Stimulated activated memory B cell treated with anti-CD40 and anti-IgM and Interleukin-4, amounts not matched to agents 10 μg/mL and 1 μg/mL and 100 μg/mL, for 72 hours (primary cell): Measurements from ENCODE around the gene MAGI2.

Source experiments
- ATAC-seq: fragments of 150-1000 bp; cut with Tn5 transposase; 2 replicates; pipeline ENCODE4 v1.10.0; 2021
- H3K27ac Mint-ChIP-seq: one replicate; pipeline ENCODE4 v1.8.0; 2022; ENCODE audit warnings: mild to moderate bottlenecking, mixed read lengths
- H3K27me3 Mint-ChIP-seq: one replicate; pipeline ENCODE4 v1.8.0; 2022; ENCODE audit warnings: mixed read lengths
- H3K36me3 Mint-ChIP-seq: one replicate; pipeline ENCODE4 v1.8.0; 2022; ENCODE audit warnings: mixed read lengths
- H3K4me1 Mint-ChIP-seq: one replicate; pipeline ENCODE4 v1.8.0; 2022; ENCODE audit warnings: mixed read lengths
- H3K4me3 Mint-ChIP-seq: one replicate; pipeline ENCODE4 v1.8.0; 2022; ENCODE audit warnings: mild to moderate bottlenecking, moderate library complexity, mixed read lengths
- H3K9me3 Mint-ChIP-seq: one replicate; pipeline ENCODE4 v1.8.0; 2022; ENCODE audit warnings: mixed read lengths

MAGI2 gene

DNA sequence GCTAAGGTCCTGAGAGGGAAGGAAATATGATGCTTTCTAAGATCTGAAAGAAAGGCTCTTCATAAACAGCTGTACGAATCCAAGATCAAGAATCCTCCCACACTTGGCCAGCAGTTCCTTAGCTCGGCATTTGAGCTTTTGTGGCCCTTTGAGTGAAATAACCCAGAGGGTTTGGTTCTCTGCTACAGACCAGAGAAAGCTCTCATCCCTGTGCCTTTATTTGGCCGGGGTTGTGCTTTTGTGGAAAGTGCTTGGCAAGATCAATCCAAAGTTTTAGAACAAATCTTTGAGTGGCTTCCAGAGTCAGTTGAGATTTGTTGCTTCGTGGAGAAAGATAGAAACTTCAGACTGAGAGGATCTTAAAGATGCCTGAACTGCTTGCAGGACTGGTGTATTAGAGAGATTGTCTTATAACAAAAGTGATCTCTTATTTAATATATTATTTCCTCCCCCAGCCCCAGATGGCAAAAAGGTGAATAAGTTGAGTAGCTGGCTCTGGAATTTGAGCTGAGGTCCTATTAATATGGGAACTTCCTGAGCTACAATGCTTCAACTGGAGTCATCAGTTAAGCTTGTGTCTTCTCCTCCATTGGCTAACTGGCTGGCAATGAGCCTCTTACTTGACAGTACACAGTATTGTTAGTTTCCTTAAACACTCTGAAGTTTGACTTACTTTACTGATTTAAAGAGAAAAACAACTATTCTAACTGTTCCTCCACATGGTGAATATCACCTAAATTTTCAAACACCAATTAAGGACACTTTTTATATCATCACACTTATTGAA is 687.3 kb downstream of the MAGI2 start:
- no peaks in the 10 kb centered on the region for H3K27me3 Mint-ChIP-seq
- no peak overlapping the region for H3K27ac Mint-ChIP-seq
- peaks cover 4% of the 10 kb centered on the region for H3K4me1 Mint-ChIP-seq
- H3K9me3 Mint-ChIP-seq, result peaks cover 2% of the 10 kb centered on the region
- H3K4me3 Mint-ChIP-seq, result no peak overlapping the region
- no peak for ATAC-seq
- no peaks in the 10 kb centered on the region for H3K36me3 Mint-ChIP-seq

DNA sequence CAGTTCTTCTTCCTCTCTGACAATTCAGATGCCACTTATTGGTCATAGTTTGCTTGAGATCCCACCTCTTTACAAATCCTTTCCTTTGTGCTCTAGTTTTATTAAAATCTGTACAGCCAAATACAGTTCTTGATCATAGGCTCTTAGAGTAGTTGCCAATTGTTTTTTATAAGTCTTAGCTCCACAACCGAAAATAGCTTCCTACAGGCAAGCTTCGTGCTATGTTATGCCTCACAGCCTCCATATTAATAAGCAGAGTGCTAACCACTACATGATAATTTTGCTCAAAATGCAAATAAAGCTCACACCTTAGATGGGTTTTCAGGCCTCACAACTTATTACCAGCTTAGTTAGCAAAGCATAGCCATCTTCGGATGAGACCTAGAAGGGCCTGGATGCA is 688.9 kb downstream of the MAGI2 start:
- H3K36me3 Mint-ChIP-seq, result no peaks in the 10 kb centered on the region
- H3K27ac Mint-ChIP-seq, result no peak overlapping the region
- H3K9me3 Mint-ChIP-seq, result no peaks in the 10 kb centered on the region

DNA sequence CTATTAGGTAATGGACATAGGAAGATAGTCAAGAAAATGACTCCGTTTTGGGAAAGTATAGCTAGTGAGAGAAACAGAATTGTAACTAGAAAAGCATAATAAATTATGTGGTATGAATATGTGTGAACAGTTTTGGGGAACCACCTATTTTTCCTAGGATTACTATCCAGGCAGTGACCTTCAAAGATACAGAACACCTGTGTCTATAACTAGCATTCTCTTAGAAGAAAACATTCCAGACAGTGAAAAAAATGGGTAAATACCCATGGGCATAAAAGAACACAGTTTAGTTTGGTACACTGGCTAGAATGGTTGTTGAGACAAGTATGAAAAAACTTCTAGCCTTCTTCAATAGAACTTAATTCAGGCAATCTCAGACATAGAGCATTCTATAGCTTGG is 690.8 kb downstream of the MAGI2 start:
- Mint-ChIP-seq H3K27me3 (no peaks in the 10 kb centered on the region), H3K9me3 (peaks cover 2% of the 10 kb centered on the region), H3K27ac (no peak overlapping the region), H3K4me3 (no peak overlapping the region), H3K4me1 (no peaks in the 10 kb centered on the region), H3K36me3 (no peaks in the 10 kb centered on the region)
- no peak for ATAC-seq

More for the DNA sequence above, 688.9 kb downstream of the MAGI2 start:
- Mint-ChIP-seq H3K27me3 (no peaks in the 10 kb centered on the region), H3K4me3 (no peak overlapping the region), H3K4me1 (no peaks in the 10 kb centered on the region)
- no peak for ATAC-seq

DNA sequence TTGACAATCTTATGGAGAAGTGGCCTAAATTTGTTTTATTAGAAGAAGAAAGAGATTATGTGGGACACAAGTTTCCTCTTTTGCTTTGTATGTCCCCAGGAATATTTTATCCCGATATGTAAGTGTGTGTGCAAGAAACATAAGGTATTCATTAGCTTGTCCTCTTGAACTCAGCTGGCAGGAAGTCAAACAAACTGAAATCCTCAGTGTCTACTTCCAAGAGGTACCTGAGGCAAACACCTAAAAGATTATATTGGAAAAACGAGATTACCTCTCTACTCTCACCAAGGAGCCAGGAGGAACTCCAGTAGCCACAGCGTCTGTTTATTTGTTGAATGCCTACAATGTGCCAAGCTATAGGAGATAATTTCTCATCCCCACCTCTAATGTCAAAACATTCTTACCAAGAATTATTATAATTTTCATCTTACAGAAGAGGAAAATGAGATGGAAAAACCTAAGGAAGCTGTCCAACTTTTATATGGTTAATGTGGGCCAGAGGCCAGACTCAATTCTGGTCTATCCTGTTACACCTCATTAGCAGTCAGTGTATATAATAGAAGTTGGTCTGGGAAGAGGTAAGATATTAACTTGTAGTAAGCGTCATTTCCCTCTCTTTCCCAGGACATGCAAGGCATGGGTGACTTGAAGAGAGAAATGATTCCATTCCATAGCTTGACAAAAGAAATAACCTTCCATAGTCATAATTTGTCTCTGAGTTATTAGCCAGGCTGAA is 692.7 kb downstream of the MAGI2 start:
- Mint-ChIP-seq H3K4me3 (no peak overlapping the region), H3K36me3 (no peaks in the 10 kb centered on the region), H3K27ac (no peak overlapping the region), H3K4me1 (no peaks in the 10 kb centered on the region), H3K9me3 (peaks cover 9% of the 10 kb centered on the region), H3K27me3 (no peaks in the 10 kb centered on the region)
- ATAC-seq, result no peak

DNA sequence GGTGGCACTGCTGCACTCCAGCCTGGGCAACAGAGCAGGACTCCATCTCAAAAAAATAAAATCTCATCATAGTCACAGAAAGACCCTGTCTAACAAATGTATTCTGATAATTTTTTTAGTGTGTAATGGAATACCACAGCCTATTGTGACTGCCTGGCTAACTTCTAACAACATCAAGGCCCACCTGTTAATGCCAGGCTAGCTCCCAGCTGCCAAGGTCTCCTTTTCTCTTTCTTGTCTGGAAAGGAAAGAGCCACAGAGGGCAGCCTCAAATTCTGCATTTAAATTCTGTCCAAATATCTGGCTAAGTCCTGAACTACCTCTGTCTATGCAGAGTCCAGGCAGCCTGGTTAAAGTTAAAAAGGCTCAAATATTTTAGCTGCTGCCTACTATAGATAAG is 700.9 kb downstream of the MAGI2 start:
- H3K27ac Mint-ChIP-seq, result no peak overlapping the region
- no peak for ATAC-seq
- no peak overlapping the region for H3K4me3 Mint-ChIP-seq
- H3K4me1 Mint-ChIP-seq, result no peaks in the 10 kb centered on the region
- no peaks in the 10 kb centered on the region for H3K36me3 Mint-ChIP-seq
- no peaks in the 10 kb centered on the region for H3K27me3 Mint-ChIP-seq
- H3K9me3 Mint-ChIP-seq, result peaks cover 9% of the 10 kb centered on the region

DNA sequence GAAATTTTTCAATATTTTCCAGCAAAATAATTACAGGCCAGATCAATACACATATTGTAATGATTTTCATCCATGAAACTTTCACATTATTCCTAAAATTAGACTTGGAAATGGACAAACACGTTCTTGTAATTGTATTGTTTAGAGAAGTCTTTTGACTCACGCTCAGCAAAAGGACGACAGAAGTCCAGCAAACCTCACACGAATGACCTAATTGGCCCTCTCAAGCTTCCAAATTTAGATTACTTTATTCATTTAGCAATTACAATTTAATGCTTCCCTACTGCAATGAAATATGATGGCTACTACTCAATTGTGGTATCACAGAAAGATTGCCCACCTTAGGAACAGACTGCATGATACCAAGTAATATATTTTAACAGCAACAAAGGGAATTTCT is 702.2 kb downstream of the MAGI2 start:
- no peaks in the 10 kb centered on the region for H3K27me3 Mint-ChIP-seq
- no peak for ATAC-seq
- no peaks in the 10 kb centered on the region for H3K4me1 Mint-ChIP-seq
- H3K36me3 Mint-ChIP-seq, result no peaks in the 10 kb centered on the region
- no peak overlapping the region for H3K27ac Mint-ChIP-seq
- H3K9me3 Mint-ChIP-seq, result peaks cover 3% of the 10 kb centered on the region
- H3K4me3 Mint-ChIP-seq, result no peak overlapping the region

DNA sequence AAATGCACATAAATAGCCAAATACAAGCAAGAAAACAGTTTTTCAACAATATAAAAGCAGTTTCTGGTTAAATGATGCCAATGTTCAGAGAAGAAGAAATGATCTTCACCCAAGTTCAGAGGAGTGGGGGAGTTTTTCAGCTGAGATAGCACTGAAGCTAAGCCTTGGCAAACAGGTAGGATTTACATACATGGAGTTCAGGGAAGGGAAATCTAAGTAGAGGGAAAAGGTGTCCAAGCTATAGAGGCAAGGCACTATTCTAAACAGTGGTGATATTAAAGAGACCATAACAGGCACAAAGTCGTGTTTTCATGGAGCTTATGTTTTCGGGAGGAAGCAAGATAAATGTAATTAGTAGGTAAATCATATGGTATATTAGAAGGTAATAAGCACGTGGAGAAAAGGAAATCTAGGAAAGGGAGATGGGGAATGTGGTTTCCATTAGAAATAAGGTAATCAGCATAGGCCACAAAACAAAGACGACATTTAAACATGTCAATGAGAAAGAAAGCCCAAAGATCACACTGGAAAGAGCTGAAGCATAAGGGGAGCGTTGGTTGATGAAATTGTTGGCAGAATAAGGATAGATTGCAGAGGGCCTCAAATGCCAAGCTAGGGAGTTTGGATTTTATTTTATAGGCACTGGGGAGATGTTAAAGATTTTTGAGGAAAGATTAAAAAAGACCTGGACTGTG is 704.3 kb downstream of the MAGI2 start:
- Mint-ChIP-seq H3K4me3 (no peak overlapping the region), H3K27me3 (no peaks in the 10 kb centered on the region), H3K9me3 (peaks cover 3% of the 10 kb centered on the region), H3K4me1 (no peaks in the 10 kb centered on the region), H3K36me3 (no peaks in the 10 kb centered on the region), H3K27ac (no peak overlapping the region)
- ATAC-seq, result no peak

DNA sequence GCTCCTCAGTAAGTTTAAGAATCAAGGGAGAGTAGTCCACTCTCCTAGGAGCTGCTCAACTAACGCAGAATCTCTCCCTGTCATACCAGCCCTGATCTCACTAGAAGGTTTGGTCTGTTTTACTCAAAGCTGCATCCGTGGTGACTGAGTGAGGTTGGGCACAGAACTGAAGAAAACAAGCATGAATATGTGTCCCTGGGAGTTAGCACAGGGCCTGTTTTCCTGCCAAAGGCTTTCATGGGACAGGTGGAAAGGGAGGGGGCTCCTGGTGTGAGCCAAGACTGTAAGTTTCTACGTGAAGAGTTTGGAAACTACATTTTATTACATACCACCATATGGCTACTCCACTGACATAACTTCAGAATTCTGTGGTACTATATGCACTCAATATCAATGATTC is 705.9 kb downstream of the MAGI2 start:
- no peak for ATAC-seq
- H3K9me3 Mint-ChIP-seq, result no peaks in the 10 kb centered on the region
- H3K36me3 Mint-ChIP-seq, result no peaks in the 10 kb centered on the region
- H3K27me3 Mint-ChIP-seq, result no peaks in the 10 kb centered on the region
- no peak overlapping the region for H3K4me3 Mint-ChIP-seq
- H3K4me1 Mint-ChIP-seq, result no peaks in the 10 kb centered on the region
- no peak overlapping the region for H3K27ac Mint-ChIP-seq

DNA sequence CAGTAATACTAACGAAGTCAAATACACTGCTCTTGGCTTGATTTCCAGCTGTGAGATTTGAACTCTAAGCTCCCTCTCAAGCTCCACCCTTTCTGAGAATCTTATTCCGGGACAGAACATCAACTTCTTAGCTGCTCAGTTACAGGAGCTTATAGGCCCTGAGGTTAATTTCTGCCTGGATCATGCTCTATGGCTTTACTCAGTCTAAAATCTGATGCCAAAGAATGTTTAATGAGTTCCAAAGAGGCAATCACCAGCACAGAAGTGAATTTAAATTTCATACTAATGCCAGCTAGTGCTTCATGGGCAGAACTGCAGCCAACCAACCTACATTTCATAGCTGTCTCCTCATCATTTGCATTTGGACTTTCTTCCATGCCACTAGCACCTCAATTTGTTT is 707.2 kb downstream of the MAGI2 start:
- Mint-ChIP-seq H3K36me3 (no peaks in the 10 kb centered on the region), H3K27ac (no peak overlapping the region), H3K27me3 (no peaks in the 10 kb centered on the region), H3K9me3 (no peaks in the 10 kb centered on the region), H3K4me3 (no peak overlapping the region), H3K4me1 (no peaks in the 10 kb centered on the region)
- no peak for ATAC-seq

DNA sequence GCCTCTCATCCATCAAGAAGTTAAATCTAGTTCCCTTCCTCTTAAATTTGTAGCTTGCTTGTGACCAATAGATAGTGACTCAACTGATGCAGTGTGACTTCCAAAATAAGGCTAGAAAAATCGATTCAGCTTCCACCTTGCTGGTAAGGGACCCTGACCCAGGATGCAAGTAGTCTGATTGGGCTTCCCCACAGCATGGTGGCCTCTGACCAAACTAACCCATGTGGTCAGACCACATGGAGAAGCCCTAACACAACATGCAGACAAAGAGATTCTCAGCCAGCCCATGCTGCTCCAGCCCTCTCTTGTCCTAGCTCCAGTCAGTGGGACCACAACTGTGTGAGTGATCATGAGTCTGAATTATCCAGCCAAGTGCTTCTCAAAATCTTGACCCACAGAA is 710.8 kb downstream of the MAGI2 start:
- Mint-ChIP-seq H3K9me3 (peaks cover 2% of the 10 kb centered on the region), H3K27me3 (no peaks in the 10 kb centered on the region), H3K36me3 (no peaks in the 10 kb centered on the region), H3K4me1 (no peaks in the 10 kb centered on the region), H3K4me3 (no peak overlapping the region), H3K27ac (no peak overlapping the region)
- peak; percentile 43 for ATAC-seq

DNA sequence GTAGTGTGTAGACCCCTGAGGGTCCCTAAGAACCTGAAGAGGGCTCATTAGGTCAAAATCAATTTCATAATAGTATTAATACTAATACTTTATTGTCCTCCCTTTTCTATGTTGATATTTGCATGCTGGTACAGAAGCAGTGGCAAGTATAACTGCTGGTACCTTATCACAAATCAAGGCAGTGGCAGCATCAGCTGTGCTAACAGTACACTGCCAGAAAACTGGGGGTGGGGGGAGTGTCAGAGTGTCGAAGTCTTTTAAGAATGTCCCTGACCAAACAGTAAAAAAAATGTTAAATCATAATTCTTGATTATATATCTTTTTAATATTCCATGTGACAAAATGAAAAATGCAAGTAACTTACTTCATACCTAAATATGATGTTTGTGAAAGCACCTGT is 716.9 kb downstream of the MAGI2 start:
- no peak for ATAC-seq
- H3K4me1 Mint-ChIP-seq, result no peaks in the 10 kb centered on the region
- H3K36me3 Mint-ChIP-seq, result no peaks in the 10 kb centered on the region
- H3K27ac Mint-ChIP-seq, result no peak overlapping the region
- H3K9me3 Mint-ChIP-seq, result peaks cover 2% of the 10 kb centered on the region
- H3K4me3 Mint-ChIP-seq, result no peak overlapping the region
- H3K27me3 Mint-ChIP-seq, result no peaks in the 10 kb centered on the region

DNA sequence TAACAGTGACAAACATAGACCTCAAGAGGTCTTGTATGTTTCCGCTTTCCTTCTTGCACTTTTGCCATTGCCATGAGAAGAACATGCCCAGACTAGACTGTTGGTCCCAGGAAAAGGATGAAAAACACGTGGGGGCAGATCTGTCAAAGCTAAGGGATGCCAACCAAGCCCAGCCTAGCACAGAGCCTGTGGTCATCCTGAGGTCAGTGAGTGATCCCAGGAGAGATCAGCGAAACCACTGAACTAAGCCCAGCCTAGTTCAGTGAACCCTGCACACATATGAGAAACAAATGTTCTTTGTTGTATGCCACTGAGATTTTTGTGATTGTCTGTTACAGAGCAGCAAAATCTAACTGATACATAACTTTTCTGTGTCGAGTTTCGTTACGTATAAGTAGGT is 718.8 kb downstream of the MAGI2 start:
- H3K4me3 Mint-ChIP-seq, result no peak overlapping the region
- H3K27me3 Mint-ChIP-seq, result no peaks in the 10 kb centered on the region
- H3K4me1 Mint-ChIP-seq, result no peaks in the 10 kb centered on the region
- H3K36me3 Mint-ChIP-seq, result no peaks in the 10 kb centered on the region
- no peak for ATAC-seq
- peaks cover 2% of the 10 kb centered on the region for H3K9me3 Mint-ChIP-seq
- no peak overlapping the region for H3K27ac Mint-ChIP-seq

DNA sequence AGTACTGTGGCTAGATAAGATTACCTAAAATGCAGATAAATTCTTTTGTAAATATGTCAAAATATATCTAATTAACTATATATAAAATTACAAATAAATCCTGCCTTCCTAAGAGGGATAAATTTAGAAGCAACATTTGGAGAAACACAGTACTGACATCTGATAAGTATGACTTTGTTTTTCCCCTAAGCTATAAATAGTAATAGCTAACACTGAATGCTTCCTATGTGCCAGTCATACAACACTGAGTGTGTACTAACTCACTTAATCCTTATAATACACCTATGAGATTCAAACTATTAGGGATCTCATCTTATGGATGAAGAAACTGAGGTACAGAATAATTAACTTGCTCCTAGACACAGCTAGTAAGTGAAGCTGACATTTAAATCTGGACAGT is 733.4 kb downstream of the MAGI2 start:
- Mint-ChIP-seq H3K9me3 (peaks cover 8% of the 10 kb centered on the region), H3K36me3 (no peaks in the 10 kb centered on the region), H3K27me3 (no peaks in the 10 kb centered on the region), H3K4me3 (no peak overlapping the region), H3K27ac (no peak overlapping the region), H3K4me1 (no peaks in the 10 kb centered on the region)
- no peak for ATAC-seq

DNA sequence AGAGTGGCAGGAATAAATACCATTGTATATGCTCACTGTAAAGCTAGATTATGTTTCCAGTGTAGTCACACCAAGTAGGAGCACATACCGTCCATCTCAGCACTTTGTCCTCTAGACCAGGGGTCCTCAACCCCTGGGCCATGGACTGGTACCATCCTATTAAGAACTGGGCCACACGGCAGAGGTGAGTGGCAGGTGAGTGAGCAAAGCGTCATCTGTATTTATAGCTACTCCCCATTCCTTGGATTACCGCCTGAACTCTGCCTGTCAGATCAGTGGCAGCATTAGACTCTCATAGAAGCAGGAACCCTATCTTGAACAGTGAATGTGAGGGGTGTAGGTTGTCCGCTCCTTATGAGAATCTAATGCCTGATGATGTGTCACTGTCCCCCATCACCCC is 735.3 kb downstream of the MAGI2 start:
- no peak overlapping the region for H3K4me3 Mint-ChIP-seq
- no peaks in the 10 kb centered on the region for H3K27me3 Mint-ChIP-seq
- no peaks in the 10 kb centered on the region for H3K9me3 Mint-ChIP-seq
- no peaks in the 10 kb centered on the region for H3K4me1 Mint-ChIP-seq
- no peak overlapping the region for H3K27ac Mint-ChIP-seq
- no peaks in the 10 kb centered on the region for H3K36me3 Mint-ChIP-seq
- ATAC-seq, result no peak

DNA sequence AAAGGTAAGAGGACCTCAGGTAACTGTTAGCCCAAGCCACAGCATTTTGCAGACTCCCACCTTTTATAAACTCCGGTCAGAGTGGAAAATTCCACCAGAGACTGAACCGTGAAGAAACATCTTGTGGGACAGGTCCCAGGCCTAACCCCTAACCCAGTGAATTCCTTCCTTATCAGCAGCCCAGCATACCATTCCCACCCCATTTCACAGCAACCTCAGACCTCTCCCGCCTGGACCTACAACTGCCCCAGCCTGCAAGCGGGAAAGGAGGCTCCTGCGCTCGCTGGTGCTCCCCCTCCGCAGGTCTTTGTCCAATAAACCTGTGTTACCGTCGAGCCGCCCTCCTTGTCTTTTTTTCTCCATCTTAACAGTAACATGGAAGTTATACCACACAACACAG is 736.6 kb downstream of the MAGI2 start:
- H3K27ac Mint-ChIP-seq, result no peak overlapping the region
- H3K4me1 Mint-ChIP-seq, result no peaks in the 10 kb centered on the region

DNA sequence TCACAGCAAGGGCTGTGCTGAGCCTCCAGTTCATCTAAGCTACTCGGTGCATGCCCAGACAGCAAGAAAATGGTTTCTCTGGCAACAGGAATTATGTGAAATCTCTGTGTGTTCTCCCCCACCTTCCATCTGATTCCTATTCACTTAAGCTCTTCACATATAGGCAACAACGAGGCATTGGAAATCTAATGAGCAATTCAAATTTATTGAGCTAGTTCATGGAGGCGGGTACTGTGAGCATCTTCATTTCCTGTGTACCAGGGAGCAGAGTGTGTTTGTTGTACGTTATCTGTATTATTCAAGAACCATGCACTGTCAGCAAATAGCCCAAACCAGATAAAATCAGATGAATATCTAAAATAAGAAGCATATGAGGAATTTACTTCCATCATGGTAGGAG is 739.1 kb downstream of the MAGI2 start:
- Mint-ChIP-seq H3K27me3 (no peaks in the 10 kb centered on the region), H3K4me3 (no peak overlapping the region), H3K36me3 (no peaks in the 10 kb centered on the region), H3K4me1 (no peaks in the 10 kb centered on the region), H3K27ac (no peak overlapping the region), H3K9me3 (no peaks in the 10 kb centered on the region)
- ATAC-seq, result no peak

More for the DNA sequence above, 736.6 kb downstream of the MAGI2 start:
- Mint-ChIP-seq H3K36me3 (no peaks in the 10 kb centered on the region), H3K27me3 (no peaks in the 10 kb centered on the region), H3K4me3 (no peak overlapping the region), H3K9me3 (no peaks in the 10 kb centered on the region)
- no peak for ATAC-seq
